ENCODE measurements around the gene RNFT2. TPM values are rescaled to one million over a fixed set of nuclear protein-coding genes. Genes with fewer than 3 reads are reported as not detected.
"Not testable (repeated sequence)": the region's sequence is repeated elsewhere in the genome, so short reads cannot be mapped to it uniquely, and the experiment has no call there.

The RNFT2 gene
- total RNA-seq, 5 donors from 2014 or later (not counting 1 experiment from before 2014, with no cell fraction given) = 5.1 to 7.6 (median 6.9) TPM

- Histone ChIP-seq H3K36me3 (ENCODE audit: control insufficient read depth in 2 of 2, extremely low read depth in 1 of 2, insufficient read depth in 1 of 2, low read length in 1 of 2) (no peaks in the 10 kb centered on the region), H3K4me3 (ENCODE audit: control insufficient read depth in 1 of 2, extremely low read depth in 1 of 2, low read length in 1 of 2) (no peak overlapping the region), H3K9me3 (no peaks in the 10 kb centered on the region), H3K27me3 (replicated peaks in 1 of 2; ENCODE audit: control insufficient read depth in 2 of 2, extremely low read depth in 1 of 2, insufficient read depth in 2 of 2, low read length in 1 of 2) (no peaks in the 10 kb centered on the region), H3K4me1 (ENCODE audit: control insufficient read depth in 1 of 2, extremely low read depth in 1 of 2, insufficient read depth in 2 of 2, low read length in 2 of 2) (no peaks in the 10 kb centered on the region), H3K27ac (ENCODE audit: low read length) (no peak overlapping the region)
- Mint-ChIP-seq H3K4me3 (no peak overlapping the region), H3K36me3 (peaks cover 33% of the 10 kb centered on the region), H3K27ac (no peak overlapping the region), H3K4me1 (no peaks in the 10 kb centered on the region), H3K9me3 (no peaks in the 10 kb centered on the region), H3K27me3 (no peaks in the 10 kb centered on the region)
- ATAC-seq (replicated peaks in 1 of 4) (no peak), DNase-seq (no peak)
- ChIA-PET CTCF (no interaction called here), POLR2A (no interaction called here)
- no CpG with 5 or more reads among the region's 1 CpG for WGBS (ENCODE audit: insufficient coverage)
These were observed 39.1 kb downstream of the RNFT2 start for GRCh38 chr12:116777245-116777644.

- CTCF ChIA-PET = no interaction called here
- H3K36me3 Mint-ChIP-seq = peaks cover 46% of the 10 kb centered on the region
- H3K4me3 Mint-ChIP-seq = no peak overlapping the region
- ATAC-seq (replicated peaks in 1 of 4) (no peak), DNase-seq (no peak)
- peaks cover 0 to 4% of the 10 kb centered on the region in 2 donors for H3K36me3 ChIP-seq (ENCODE audit: control insufficient read depth in 2 of 2, extremely low read depth in 1 of 2, insufficient read depth in 1 of 2, low read length in 1 of 2)
- no peak overlapping the region for H3K4me3 ChIP-seq (ENCODE audit: control insufficient read depth in 1 of 2, extremely low read depth in 1 of 2, low read length in 1 of 2)
- 85% methylated on average over 2 of the region's 2 CpGs for WGBS (ENCODE audit: insufficient coverage)
- no peaks in the 10 kb centered on the region for H3K27me3 ChIP-seq (replicated peaks in 1 of 2; ENCODE audit: control insufficient read depth in 2 of 2, extremely low read depth in 1 of 2, insufficient read depth in 2 of 2, low read length in 1 of 2)
- POLR2A ChIA-PET = no interaction called here
- H3K4me1 ChIP-seq (ENCODE audit: control insufficient read depth in 1 of 2, extremely low read depth in 1 of 2, insufficient read depth in 2 of 2, low read length in 2 of 2) = no peaks in the 10 kb centered on the region
- no peaks in the 10 kb centered on the region for H3K4me1 Mint-ChIP-seq
- no peak overlapping the region for H3K27ac Mint-ChIP-seq
- no peak overlapping the region for H3K27ac ChIP-seq (ENCODE audit: low read length)
- no peaks in the 10 kb centered on the region for H3K9me3 ChIP-seq
- H3K9me3 Mint-ChIP-seq = no peaks in the 10 kb centered on the region
- no peaks in the 10 kb centered on the region for H3K27me3 Mint-ChIP-seq
These were observed 41.5 kb downstream of the RNFT2 start for GRCh38 chr12:116779597-116779996.

- POLR2A ChIA-PET = interaction anchor here in 1 of 2 donors (0.7 kb wide), 1 partner anchor 15 kb away, joined by 5 read pairs; no protein-coding TSS in a partner anchor
These were observed 42.8 kb downstream of the RNFT2 start for GRCh38 chr12:116780942-116781341.

GRCh38 chr12:116783525-116784237 is 45.6 kb downstream of the RNFT2 start:
- ChIA-PET POLR2A (interaction anchor here in 1 of 2 donors (0.5 kb wide), 1 partner anchor 9 kb away, joined by 3 read pairs; no protein-coding TSS in a partner anchor), CTCF (interaction anchor here in 1 of 2 donors (0.7 kb wide), 1 partner anchor 23 kb away, joined by 3 read pairs; no protein-coding TSS in a partner anchor)
- Mint-ChIP-seq H3K27ac (no peak overlapping the region), H3K9me3 (no peaks in the 10 kb centered on the region), H3K4me3 (no peak overlapping the region), H3K36me3 (peaks cover 58% of the 10 kb centered on the region), H3K4me1 (no peaks in the 10 kb centered on the region), H3K27me3 (no peaks in the 10 kb centered on the region)
- H3K9me3 ChIP-seq = no peaks in the 10 kb centered on the region
- ATAC-seq (replicated peaks in 1 of 4) (no peak), DNase-seq (no peak)
- H3K27me3 ChIP-seq (replicated peaks in 1 of 2; ENCODE audit: control insufficient read depth in 2 of 2, extremely low read depth in 1 of 2, insufficient read depth in 2 of 2, low read length in 1 of 2) = no peaks in the 10 kb centered on the region
- H3K4me1 ChIP-seq (ENCODE audit: control insufficient read depth in 1 of 2, extremely low read depth in 1 of 2, insufficient read depth in 2 of 2, low read length in 2 of 2) = no peaks in the 10 kb centered on the region
- no peak overlapping the region for H3K4me3 ChIP-seq (ENCODE audit: control insufficient read depth in 1 of 2, extremely low read depth in 1 of 2, low read length in 1 of 2)
- peaks cover 0 to 4% of the 10 kb centered on the region in 2 donors for H3K36me3 ChIP-seq (ENCODE audit: control insufficient read depth in 2 of 2, extremely low read depth in 1 of 2, insufficient read depth in 1 of 2, low read length in 1 of 2)
- no peak overlapping the region for H3K27ac ChIP-seq (ENCODE audit: low read length)
- 96% methylated on average over 6 of the region's 6 CpGs for WGBS (ENCODE audit: insufficient coverage)

More at GRCh38 chr12:116780942-116781341, 42.8 kb downstream of the RNFT2 start:
- peaks cover 0 to 4% of the 10 kb centered on the region in 2 donors for H3K36me3 ChIP-seq (ENCODE audit: control insufficient read depth in 2 of 2, extremely low read depth in 1 of 2, insufficient read depth in 1 of 2, low read length in 1 of 2)
- DNase-seq = no peak
- no peaks in the 10 kb centered on the region for H3K4me1 ChIP-seq (ENCODE audit: control insufficient read depth in 1 of 2, extremely low read depth in 1 of 2, insufficient read depth in 2 of 2, low read length in 2 of 2)
- no peak overlapping the region for H3K4me3 Mint-ChIP-seq
- ATAC-seq (replicated peaks in 1 of 4) = no peak
- H3K27ac ChIP-seq (ENCODE audit: low read length) = no peak overlapping the region
- H3K27ac Mint-ChIP-seq = no peak overlapping the region
- H3K4me3 ChIP-seq (ENCODE audit: control insufficient read depth in 1 of 2, extremely low read depth in 1 of 2, low read length in 1 of 2) = no peak overlapping the region
- no peaks in the 10 kb centered on the region for H3K27me3 Mint-ChIP-seq
- WGBS (ENCODE audit: insufficient coverage) = no CpG with 5 or more reads among the region's 4 CpGs
- CTCF ChIA-PET = no interaction called here
- H3K27me3 ChIP-seq (replicated peaks in 1 of 2; ENCODE audit: control insufficient read depth in 2 of 2, extremely low read depth in 1 of 2, insufficient read depth in 2 of 2, low read length in 1 of 2) = no peaks in the 10 kb centered on the region
- no peaks in the 10 kb centered on the region for H3K4me1 Mint-ChIP-seq
- H3K36me3 Mint-ChIP-seq = peaks cover 50% of the 10 kb centered on the region
- H3K9me3 ChIP-seq = no peaks in the 10 kb centered on the region
- H3K9me3 Mint-ChIP-seq = no peaks in the 10 kb centered on the region

- H3K27me3 Mint-ChIP-seq = no peaks in the 10 kb centered on the region
- H3K4me1 ChIP-seq (ENCODE audit: control insufficient read depth in 1 of 2, extremely low read depth in 1 of 2, insufficient read depth in 2 of 2, low read length in 2 of 2) = no peaks in the 10 kb centered on the region
- no peak overlapping the region for H3K27ac ChIP-seq (ENCODE audit: low read length)
- H3K4me1 Mint-ChIP-seq = no peaks in the 10 kb centered on the region
- WGBS (ENCODE audit: insufficient coverage) = 100% methylated on average over 7 of the region's 7 CpGs
- peaks cover 0 to 4% of the 10 kb centered on the region in 2 donors for H3K36me3 ChIP-seq (ENCODE audit: control insufficient read depth in 2 of 2, extremely low read depth in 1 of 2, insufficient read depth in 1 of 2, low read length in 1 of 2)
- H3K27ac Mint-ChIP-seq = no peak overlapping the region
- no peak overlapping the region for H3K4me3 Mint-ChIP-seq
- H3K27me3 ChIP-seq (replicated peaks in 1 of 2; ENCODE audit: control insufficient read depth in 2 of 2, extremely low read depth in 1 of 2, insufficient read depth in 2 of 2, low read length in 1 of 2) = no peaks in the 10 kb centered on the region
- H3K4me3 ChIP-seq (ENCODE audit: control insufficient read depth in 1 of 2, extremely low read depth in 1 of 2, low read length in 1 of 2) = no peak overlapping the region
- POLR2A ChIA-PET = no interaction called here
- H3K9me3 Mint-ChIP-seq = no peaks in the 10 kb centered on the region
- DNase-seq (no peak), ATAC-seq (replicated peaks in 1 of 4) (no peak)
- no peaks in the 10 kb centered on the region for H3K9me3 ChIP-seq
- CTCF ChIA-PET = interaction anchor here in 1 of 2 donors (0.7 kb wide), 1 partner anchor 23 kb away, joined by 3 read pairs; no protein-coding TSS in a partner anchor
- H3K36me3 Mint-ChIP-seq = peaks cover 54% of the 10 kb centered on the region
These were observed 46.1 kb downstream of the RNFT2 start for GRCh38 chr12:116784238-116784612.

GRCh38 chr12:116789562-116789961 is 51.4 kb downstream of the RNFT2 start:
- H3K27ac ChIP-seq (ENCODE audit: low read length); H3K36me3 ChIP-seq (ENCODE audit: control insufficient read depth in 2 of 2, extremely low read depth in 1 of 2, insufficient read depth in 1 of 2, low read length in 1 of 2); ATAC-seq (replicated peaks in 1 of 4); H3K4me1 Mint-ChIP-seq; POLR2A ChIA-PET; H3K4me3 ChIP-seq (ENCODE audit: control insufficient read depth in 1 of 2, extremely low read depth in 1 of 2, low read length in 1 of 2); H3K9me3 Mint-ChIP-seq; DNase-seq; H3K27me3 Mint-ChIP-seq; H3K9me3 ChIP-seq; CTCF ChIA-PET; H3K27ac Mint-ChIP-seq; H3K4me1 ChIP-seq (ENCODE audit: control insufficient read depth in 1 of 2, extremely low read depth in 1 of 2, insufficient read depth in 2 of 2, low read length in 2 of 2); H3K27me3 ChIP-seq (replicated peaks in 1 of 2; ENCODE audit: control insufficient read depth in 2 of 2, extremely low read depth in 1 of 2, insufficient read depth in 2 of 2, low read length in 1 of 2); H3K4me3 Mint-ChIP-seq: not testable (repeated sequence)
- H3K36me3 Mint-ChIP-seq = peaks cover 24% of the 10 kb centered on the region

Data from T-cell (primary cell).